Measurements from ENCODE around the gene FAM200B. TPM values are rescaled to one million over a fixed set of nuclear protein-coding genes. Genes with fewer than 3 reads are reported as not detected.
A peak's percentile ranks its signal among the peaks of the same experiment; 100 is the strongest.

The FAM200B gene
- polyA plus RNA-seq, 2 of the 4 experiments (the other 2 are of a cell fraction), result 40.8 to 41.6 TPM

DNA sequence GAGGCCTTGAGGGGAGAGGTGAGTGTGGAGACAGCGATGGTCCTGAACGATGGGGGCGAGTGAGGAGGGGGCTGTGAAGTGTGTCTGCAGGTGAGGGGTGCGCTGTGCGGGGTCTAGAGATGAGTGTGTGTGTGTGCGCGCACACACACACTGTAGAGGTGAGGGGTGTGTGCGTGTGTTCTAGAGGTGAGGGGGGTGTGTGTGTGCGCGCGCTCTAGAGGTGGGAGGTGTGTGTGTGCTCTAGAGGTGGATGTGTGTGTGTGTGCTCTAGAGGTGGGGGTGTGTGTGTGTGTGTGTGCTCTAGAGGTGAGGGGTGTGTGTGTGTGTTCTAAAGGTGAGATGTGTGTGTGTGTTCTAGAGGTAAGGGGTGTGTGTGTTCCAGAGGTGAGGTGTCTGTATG, 21.8 kb downstream of the FAM200B start:
- Histone ChIP-seq H3K4me3 (peak overlapping the region; percentile 49), H3K27ac (peak overlapping the region; percentile 68 to 93), H3K9me3 (no peaks in the 10 kb centered on the region), H3K4me2 (peak overlapping the region; percentile 74), H3K4me1 (peaks cover 20% of the 10 kb centered on the region)
- no peak for FAIRE-seq
- 88% methylated on average over 5 of the region's 11 CpGs for WGBS (ENCODE audit: missing lambda C conversion rate)
- CTCF ChIA-PET, result interaction anchor here (0.9 kb wide), 1 partner anchor 28 kb away, joined by 3 read pairs; no protein-coding TSS in a partner anchor
- no peak for TF ChIP-seq MAX (IDR thresholded peaks at IDR 0.05)
- TF ChIP-seq, protein P1, sequence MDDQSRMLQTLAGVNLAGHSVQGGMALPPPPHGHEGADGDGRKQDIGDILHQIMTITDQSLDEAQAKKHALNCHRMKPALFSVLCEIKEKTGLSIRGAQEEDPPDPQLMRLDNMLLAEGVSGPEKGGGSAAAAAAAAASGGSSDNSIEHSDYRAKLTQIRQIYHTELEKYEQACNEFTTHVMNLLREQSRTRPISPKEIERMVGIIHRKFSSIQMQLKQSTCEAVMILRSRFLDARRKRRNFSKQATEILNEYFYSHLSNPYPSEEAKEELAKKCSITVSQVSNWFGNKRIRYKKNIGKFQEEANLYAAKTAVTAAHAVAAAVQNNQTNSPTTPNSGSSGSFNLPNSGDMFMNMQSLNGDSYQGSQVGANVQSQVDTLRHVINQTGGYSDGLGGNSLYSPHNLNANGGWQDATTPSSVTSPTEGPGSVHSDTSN (IDR thresholded peaks at IDR 0.05), result no peak
- DNase-seq (ENCODE audit: low read depth in 1 of 2, low spot score in 1 of 2), result no peak
- POLR2A ChIA-PET, result interaction anchor here (1.0 kb wide), 1 partner anchor 22 kb away, joined by 3 read pairs; the partner anchor contains the start of gene FAM200B
- peak in 1 of 2 experiments; percentile 44; a peak in 3 of 6 replicates for ATAC-seq

DNA sequence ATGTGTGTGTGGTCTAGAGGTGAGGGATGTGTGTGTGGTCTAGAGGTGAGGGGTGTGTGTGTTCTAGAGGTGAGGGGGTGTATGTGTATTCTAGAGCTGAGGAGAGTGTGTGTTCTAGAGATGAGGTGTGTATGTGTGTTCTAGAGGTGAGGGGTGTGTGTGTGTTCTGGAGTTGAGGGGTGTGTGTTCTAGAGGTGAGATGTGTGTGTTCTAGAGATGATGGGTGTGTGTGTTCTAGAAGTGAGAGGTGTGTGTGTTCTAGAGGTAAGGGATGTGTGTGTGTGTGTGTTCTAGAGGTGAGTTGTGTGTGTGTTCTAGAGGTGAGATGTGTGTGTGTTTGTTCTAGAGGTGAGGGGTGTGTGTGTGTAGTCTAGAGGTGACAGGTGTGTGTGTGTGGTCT, 22.5 kb downstream of the FAM200B start:
- peaks cover 20% of the 10 kb centered on the region for H3K4me1 ChIP-seq
- ATAC-seq (no peak), FAIRE-seq (no peak), DNase-seq (ENCODE audit: low read depth in 1 of 2, low spot score in 1 of 2) (no peak)
- H3K27ac ChIP-seq, result peak overlapping the region in 1 of 2 experiments; percentile 93; a peak in 1 of 6 replicates
- ChIA-PET CTCF (no interaction called here), POLR2A (no interaction called here)
- no peak overlapping the region for H3K4me2 ChIP-seq
- no peak overlapping the region for H3K4me3 ChIP-seq
- TF ChIP-seq NFE2L2 (conservative IDR thresholded peaks at IDR 0.05; ENCODE audit: low read length), result no peak
- no peak for TF ChIP-seq HOXA7 (CRISPR knock-in tag; IDR thresholded peaks at IDR 0.05)
- no peak for TF ChIP-seq ZNF302 (CRISPR knock-in tag; IDR thresholded peaks at IDR 0.05)
- no peak for TF ChIP-seq ZFP36 (IDR thresholded peaks at IDR 0.05; ENCODE audit: borderline replicate concordance, partially characterized antibody)
- no peak for TF ChIP-seq NR3C1 (IDR thresholded peaks at IDR 0.05)
- no peak for TF ChIP-seq ZC3H11A (IDR thresholded peaks at IDR 0.05)
- TF ChIP-seq MAFK (IDR thresholded peaks at IDR 0.05; ENCODE audit: partially characterized antibody), result no peak
- TF ChIP-seq RARB (CRISPR knock-in tag; IDR thresholded peaks at IDR 0.05), result no peak
- TF ChIP-seq EP300 (IDR thresholded peaks at IDR 0.05), result no peak
- TF ChIP-seq MAX (IDR thresholded peaks at IDR 0.05), result no peak
- TF ChIP-seq MYC (IDR thresholded peaks at IDR 0.05; ENCODE audit: borderline replicate concordance, low read length), result no peak
- no peak for TF ChIP-seq JUNB (IDR thresholded peaks at IDR 0.05)
- TF ChIP-seq, protein P1 (IDR thresholded peaks at IDR 0.05), result no peak
- TF ChIP-seq ESRRA (IDR thresholded peaks at IDR 0.05; ENCODE audit: borderline replicate concordance, low read length), result no peak
- TF ChIP-seq ELK1 (IDR thresholded peaks at IDR 0.05; ENCODE audit: low read depth, low read length), result no peak
- no peak for TF ChIP-seq GATA3 (IDR thresholded peaks at IDR 0.05; ENCODE audit: borderline replicate concordance)
- TF ChIP-seq, protein P2, sequence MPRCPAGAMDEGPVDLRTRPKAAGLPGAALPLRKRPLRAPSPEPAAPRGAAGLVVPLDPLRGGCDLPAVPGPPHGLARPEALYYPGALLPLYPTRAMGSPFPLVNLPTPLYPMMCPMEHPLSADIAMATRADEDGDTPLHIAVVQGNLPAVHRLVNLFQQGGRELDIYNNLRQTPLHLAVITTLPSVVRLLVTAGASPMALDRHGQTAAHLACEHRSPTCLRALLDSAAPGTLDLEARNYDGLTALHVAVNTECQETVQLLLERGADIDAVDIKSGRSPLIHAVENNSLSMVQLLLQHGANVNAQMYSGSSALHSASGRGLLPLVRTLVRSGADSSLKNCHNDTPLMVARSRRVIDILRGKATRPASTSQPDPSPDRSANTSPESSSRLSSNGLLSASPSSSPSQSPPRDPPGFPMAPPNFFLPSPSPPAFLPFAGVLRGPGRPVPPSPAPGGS (IDR thresholded peaks at IDR 0.05), result no peak
- H3K9me3 ChIP-seq, result no peaks in the 10 kb centered on the region

- no peak for DNase-seq (ENCODE audit: low read depth in 1 of 2, low spot score in 1 of 2)
- Histone ChIP-seq H3K4me3 (no peak overlapping the region), H3K9me3 (no peaks in the 10 kb centered on the region), H3K27ac (no peak overlapping the region), H3K4me1 (peaks cover 7% of the 10 kb centered on the region; the same call in 2 of the 3 replicates), H3K4me2 (no peak overlapping the region)
- CTCF ChIA-PET, result interaction anchor here (1.5 kb wide), 1 partner anchor 9 kb away, joined by 4 read pairs; no protein-coding TSS in a partner anchor
- TF ChIP-seq TFCP2L1 (CRISPR knock-in tag; IDR thresholded peaks at IDR 0.05), result no peak
- no peak for TF ChIP-seq KDM5A (IDR thresholded peaks at IDR 0.05)
- no peak for TF ChIP-seq ZFP36 (IDR thresholded peaks at IDR 0.05; ENCODE audit: borderline replicate concordance, partially characterized antibody)
- TF ChIP-seq, protein P3, sequence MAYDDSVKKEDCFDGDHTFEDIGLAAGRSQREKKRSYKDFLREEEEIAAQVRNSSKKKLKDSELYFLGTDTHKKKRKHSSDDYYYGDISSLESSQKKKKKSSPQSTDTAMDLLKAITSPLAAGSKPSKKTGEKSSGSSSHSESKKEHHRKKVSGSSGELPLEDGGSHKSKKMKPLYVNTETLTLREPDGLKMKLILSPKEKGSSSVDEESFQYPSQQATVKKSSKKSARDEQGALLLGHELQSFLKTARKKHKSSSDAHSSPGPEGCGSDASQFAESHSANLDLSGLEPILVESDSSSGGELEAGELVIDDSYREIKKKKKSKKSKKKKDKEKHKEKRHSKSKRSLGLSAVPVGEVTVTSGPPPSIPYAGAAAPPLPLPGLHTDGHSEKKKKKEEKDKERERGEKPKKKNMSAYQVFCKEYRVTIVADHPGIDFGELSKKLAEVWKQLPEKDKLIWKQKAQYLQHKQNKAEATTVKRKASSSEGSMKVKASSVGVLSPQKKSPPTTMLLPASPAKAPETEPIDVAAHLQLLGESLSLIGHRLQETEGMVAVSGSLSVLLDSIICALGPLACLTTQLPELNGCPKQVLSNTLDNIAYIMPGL (CRISPR knock-in tag; IDR thresholded peaks at IDR 0.05; ENCODE audit: borderline replicate concordance), result no peak
- TF ChIP-seq BHLHE40 (IDR thresholded peaks at IDR 0.05; ENCODE audit: low read depth, low read length), result no peak
- no peak for TF ChIP-seq JUNB (IDR thresholded peaks at IDR 0.05)
- no peak for TF ChIP-seq ESRRA (IDR thresholded peaks at IDR 0.05; ENCODE audit: borderline replicate concordance, low read length)
- TF ChIP-seq HOXB5 (CRISPR knock-in tag; IDR thresholded peaks at IDR 0.05), result no peak
- no peak for TF ChIP-seq CEBPB (IDR thresholded peaks at IDR 0.05)
- TF ChIP-seq CBX8 (IDR thresholded peaks at IDR 0.05), result no peak
- TF ChIP-seq, protein P2 (IDR thresholded peaks at IDR 0.05), result no peak
- 58% methylated on average over 3 of the region's 3 CpGs for WGBS (ENCODE audit: missing lambda C conversion rate)
- ATAC-seq, result no peak
- POLR2A ChIA-PET, result no interaction called here
- FAIRE-seq, result no peak
These were observed 25.2 kb downstream of the FAM200B start for GRCh38 chr4:15706646-15707362.
